Measurements from ENCODE around the gene ARHGAP33. TPM values are rescaled to one million over a fixed set of nuclear protein-coding genes. Genes with fewer than 3 reads are reported as not detected.
A peak's percentile ranks its signal among the peaks of the same experiment; 100 is the strongest.

The ARHGAP33 gene
- total RNA-seq, 1 experiment from 2014 or later: 43.9 TPM

GRCh38 chr19:35775046-35775297 lies 392 bp upstream of the ARHGAP33 start:
- ChIA-PET CTCF (interaction anchor here (2.5 kb wide), 1 partner anchor 10 kb away, joined by 11 read pairs; no protein-coding TSS in a partner anchor), POLR2A (no interaction called here)
- H3K9me3 Mint-ChIP-seq: no peaks in the 10 kb centered on the region
- TF ChIP-seq KAT7 (CRISPR knock-in tag; IDR thresholded peaks at IDR 0.05; ENCODE audit: borderline replicate concordance) (no peak), GABPB1 (CRISPR knock-in tag; IDR thresholded peaks at IDR 0.05) (no peak), GTF2I (CRISPR knock-in tag; conservative IDR thresholded peaks at IDR 0.05) (no peak), USF1 (CRISPR knock-in tag; IDR thresholded peaks at IDR 0.05) (no peak), ZNF512 (CRISPR knock-in tag; IDR thresholded peaks at IDR 0.05; ENCODE audit: borderline replicate concordance) (no peak), NFE2L1 (CRISPR knock-in tag; IDR thresholded peaks at IDR 0.05) (no peak), IRF1 (CRISPR knock-in tag; IDR thresholded peaks at IDR 0.05) (no peak), JUN (CRISPR knock-in tag; IDR thresholded peaks at IDR 0.05) (no peak), SMAD3 (CRISPR knock-in tag; IDR thresholded peaks at IDR 0.05; ENCODE audit: borderline replicate concordance) (no peak), ELF4 (CRISPR knock-in tag; IDR thresholded peaks at IDR 0.05; ENCODE audit: low read depth) (no peak)
- TF ChIP-seq, protein P1, sequence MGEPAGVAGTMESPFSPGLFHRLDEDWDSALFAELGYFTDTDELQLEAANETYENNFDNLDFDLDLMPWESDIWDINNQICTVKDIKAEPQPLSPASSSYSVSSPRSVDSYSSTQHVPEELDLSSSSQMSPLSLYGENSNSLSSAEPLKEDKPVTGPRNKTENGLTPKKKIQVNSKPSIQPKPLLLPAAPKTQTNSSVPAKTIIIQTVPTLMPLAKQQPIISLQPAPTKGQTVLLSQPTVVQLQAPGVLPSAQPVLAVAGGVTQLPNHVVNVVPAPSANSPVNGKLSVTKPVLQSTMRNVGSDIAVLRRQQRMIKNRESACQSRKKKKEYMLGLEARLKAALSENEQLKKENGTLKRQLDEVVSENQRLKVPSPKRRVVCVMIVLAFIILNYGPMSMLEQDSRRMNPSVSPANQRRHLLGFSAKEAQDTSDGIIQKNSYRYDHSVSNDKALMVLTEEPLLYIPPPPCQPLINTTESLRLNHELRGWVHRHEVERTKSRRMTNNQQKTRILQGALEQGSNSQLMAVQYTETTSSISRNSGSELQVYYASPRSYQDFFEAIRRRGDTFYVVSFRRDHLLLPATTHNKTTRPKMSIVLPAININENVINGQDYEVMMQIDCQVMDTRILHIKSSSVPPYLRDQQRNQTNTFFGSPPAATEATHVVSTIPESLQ (CRISPR knock-in tag; IDR thresholded peaks at IDR 0.05): no peak
- peak overlapping the region; percentile 53 for H3K4me3 Mint-ChIP-seq
- peaks cover 30% of the 10 kb centered on the region for H3K4me1 Mint-ChIP-seq
- no peaks in the 10 kb centered on the region for H3K36me3 Mint-ChIP-seq
- no peak for ATAC-seq
- peaks cover 30% of the 10 kb centered on the region for H3K27me3 Mint-ChIP-seq (ENCODE audit: low read depth)
- no peak for DNase-seq (ENCODE audit: low spot score)
- no peak overlapping the region for H3K27ac Mint-ChIP-seq

DNA sequence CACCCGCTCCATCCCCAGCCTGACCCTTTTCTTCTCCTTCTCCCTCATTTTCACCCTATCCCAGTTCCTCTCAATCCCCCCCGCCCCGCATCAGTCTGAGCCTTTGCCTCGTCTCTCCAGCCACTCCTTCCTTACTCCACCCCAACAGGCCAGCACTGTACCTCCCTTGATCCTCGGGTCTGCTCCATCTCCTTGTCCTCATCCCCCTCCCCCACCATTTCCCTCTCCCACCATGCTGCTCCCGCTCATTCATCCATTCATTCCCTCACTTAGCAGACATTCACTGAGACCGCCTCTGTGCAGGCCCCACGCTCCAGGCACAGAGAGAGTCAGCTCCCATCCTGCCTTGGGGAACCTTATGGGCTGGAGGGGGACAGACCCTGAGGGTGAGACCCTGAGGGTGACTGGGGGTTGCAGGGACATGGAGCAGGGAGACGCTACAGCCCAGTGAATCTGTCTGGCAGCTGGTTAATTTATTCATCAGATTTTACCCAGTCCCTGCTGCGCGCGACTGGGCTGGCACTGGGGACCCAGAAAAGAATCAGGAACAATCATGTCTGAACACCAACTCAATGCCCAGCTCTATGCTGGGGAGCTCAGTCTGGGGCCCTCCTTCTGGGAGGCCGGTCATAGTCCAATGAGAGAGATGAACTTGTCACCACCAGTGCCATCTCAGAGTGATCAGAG lies 881 bp downstream of the ARHGAP33 start:
- Mint-ChIP-seq H3K4me1 (peaks cover 32% of the 10 kb centered on the region), H3K9me3 (no peaks in the 10 kb centered on the region), H3K4me3 (peak overlapping the region; percentile 70), H3K27ac (no peak overlapping the region), H3K36me3 (no peaks in the 10 kb centered on the region), H3K27me3 (ENCODE audit: low read depth) (peaks cover 30% of the 10 kb centered on the region)
- DNase-seq (ENCODE audit: low spot score) (no peak), ATAC-seq (no peak)
- no peak for TF ChIP-seq FOXJ3 (CRISPR knock-in tag; IDR thresholded peaks at IDR 0.05; ENCODE audit: borderline replicate concordance)
- peak; percentile 82 for TF ChIP-seq ZNF121 (CRISPR knock-in tag; IDR thresholded peaks at IDR 0.05)
- CTCF ChIA-PET: interaction anchor here (0.9 to 2.5 kb wide), 5 partner anchors 9 to 80 kb away, joined by 3 to 11 read pairs (median 3); partner anchors contain the start of gene KIRREL2
- POLR2A ChIA-PET: interaction anchor here (1.1 kb wide), 1 partner anchor 14 kb away, joined by 6 read pairs; no protein-coding TSS in a partner anchor

- peak; percentile 38 for ATAC-seq
- TF ChIP-seq, protein P2, sequence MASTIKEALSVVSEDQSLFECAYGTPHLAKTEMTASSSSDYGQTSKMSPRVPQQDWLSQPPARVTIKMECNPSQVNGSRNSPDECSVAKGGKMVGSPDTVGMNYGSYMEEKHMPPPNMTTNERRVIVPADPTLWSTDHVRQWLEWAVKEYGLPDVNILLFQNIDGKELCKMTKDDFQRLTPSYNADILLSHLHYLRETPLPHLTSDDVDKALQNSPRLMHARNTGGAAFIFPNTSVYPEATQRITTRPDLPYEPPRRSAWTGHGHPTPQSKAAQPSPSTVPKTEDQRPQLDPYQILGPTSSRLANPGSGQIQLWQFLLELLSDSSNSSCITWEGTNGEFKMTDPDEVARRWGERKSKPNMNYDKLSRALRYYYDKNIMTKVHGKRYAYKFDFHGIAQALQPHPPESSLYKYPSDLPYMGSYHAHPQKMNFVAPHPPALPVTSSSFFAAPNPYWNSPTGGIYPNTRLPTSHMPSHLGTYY (CRISPR knock-in tag; IDR thresholded peaks at IDR 0.05): no peak
- TF ChIP-seq HMGA2 (CRISPR knock-in tag; IDR thresholded peaks at IDR 0.05): no peak
- TF ChIP-seq CBFB (CRISPR knock-in tag; IDR thresholded peaks at IDR 0.05; ENCODE audit: low read depth): no peak
- no peak for TF ChIP-seq E2F5 (CRISPR knock-in tag; IDR thresholded peaks at IDR 0.05)
- no peak for TF ChIP-seq FOXJ3 (CRISPR knock-in tag; IDR thresholded peaks at IDR 0.05; ENCODE audit: borderline replicate concordance)
- TF ChIP-seq FOXP1 (CRISPR knock-in tag; IDR thresholded peaks at IDR 0.05; ENCODE audit: borderline replicate concordance): no peak
- TF ChIP-seq SP1 (CRISPR knock-in tag; conservative IDR thresholded peaks at IDR 0.05): peak; percentile 18; the same call in 1 of the 2 replicates
These were observed 1.9 kb downstream of the ARHGAP33 start for GRCh38 chr19:35777086-35777841.

More at GRCh38 chr19:35777086-35777841, 1.9 kb downstream of the ARHGAP33 start:
- H3K27me3 Mint-ChIP-seq (ENCODE audit: low read depth): peaks cover 30% of the 10 kb centered on the region
- DNase-seq (ENCODE audit: low spot score): peak; percentile 62
- no peaks in the 10 kb centered on the region for H3K36me3 Mint-ChIP-seq
- H3K4me1 Mint-ChIP-seq: peaks cover 37% of the 10 kb centered on the region
- H3K27ac Mint-ChIP-seq: 0 out of 2 replicates have a peak overlapping the region, but pooled peaks have one; percentile 9
- ChIA-PET CTCF (interaction anchor here (0.5 to 1.9 kb wide), 5 partner anchors 12 to 623 kb away, joined by 3 to 5 read pairs (median 3); partner anchors contain the start of genes FXYD5, KIRREL2 and LIN37), POLR2A (interaction anchor here (1.1 kb wide), 1 partner anchor 15 kb away, joined by 6 read pairs; no protein-coding TSS in a partner anchor)
- peak overlapping the region; percentile 70 for H3K4me3 Mint-ChIP-seq
- H3K9me3 Mint-ChIP-seq: no peaks in the 10 kb centered on the region

Measured in WTC11 (cell line).